Trophoblast cell (in vitro differentiated cells and primary cell): ENCODE results near the gene SRC.

Experiments used
- DNase-seq, 2 donors: peaks; one replicate each; pipeline ENCODE4 v3.0.0-alpha.2; 2016
- H2AFZ ChIP-seq: 2 replicates; pipeline ENCODE4 v1.6.1; 2013; ENCODE audit warnings: low read length, moderate library complexity, mild to moderate bottlenecking; ENCODE audit not compliant: insufficient read depth, poor library complexity
- H2AK5ac ChIP-seq: 2 replicates; pipeline ENCODE4 v1.6.1; 2013; ENCODE audit warnings: mild to moderate bottlenecking, low read length
- H2BK120ac ChIP-seq: 2 replicates; pipeline ENCODE4 v1.6.1; 2013; ENCODE audit warnings: low read length, mild to moderate bottlenecking, moderate library complexity; ENCODE audit not compliant: insufficient read depth, poor library complexity
- H2BK12ac ChIP-seq: 2 replicates; pipeline ENCODE4 v1.6.1; 2013; ENCODE audit warnings: mild to moderate bottlenecking, low read length, moderate library complexity
- H2BK5ac ChIP-seq: 2 replicates; pipeline ENCODE4 v1.6.1; 2013; ENCODE audit warnings: low read length, low read depth, moderate library complexity, mild to moderate bottlenecking; ENCODE audit not compliant: poor library complexity
- H3K14ac ChIP-seq: 2 replicates; pipeline ENCODE4 v1.6.1; 2013; ENCODE audit warnings: mild to moderate bottlenecking, low read length
- H3K18ac ChIP-seq: 2 replicates; pipeline ENCODE4 v1.6.1; 2013; ENCODE audit warnings: mild to moderate bottlenecking, low read length
- H3K23ac ChIP-seq: 2 replicates; pipeline ENCODE4 v1.6.1; 2013; ENCODE audit warnings: low read length
- H3K27ac ChIP-seq: 2 replicates; pipeline ENCODE4 v1.5.1; 2013; ENCODE audit warnings: low read depth, mild to moderate bottlenecking, inconsistent platforms, low read length, moderate library complexity
- H3K27me3 ChIP-seq: 2 replicates; pipeline ENCODE4 v1.6.1; 2013; ENCODE audit warnings: inconsistent platforms, mild to moderate bottlenecking, low read length, moderate library complexity; ENCODE audit not compliant: insufficient read depth
- H3K36me3 ChIP-seq, 2 experiments: 1 replicate in 1 of 2; 2 replicates in 1 of 2; pipeline ENCODE4 v1.6.1; 2013; ENCODE audit warnings: low read length in 2 of 2, mild to moderate bottlenecking in 2 of 2, moderate library complexity in 1 of 2; ENCODE audit not compliant: insufficient read depth in 2 of 2, control insufficient read depth in 1 of 2
- H3K4ac ChIP-seq: 2 replicates; pipeline ENCODE4 v1.6.1; 2013; ENCODE audit warnings: low read depth, mild to moderate bottlenecking, low read length, moderate library complexity
- H3K4me1 ChIP-seq, 2 experiments: 1 replicate in 1 of 2; 2 replicates in 1 of 2; pipeline ENCODE4 v1.6.1; 2013; ENCODE audit warnings: low read length in 2 of 2, mild to moderate bottlenecking in 2 of 2, moderate library complexity in 1 of 2; ENCODE audit not compliant: insufficient read depth in 2 of 2, control insufficient read depth in 1 of 2
- H3K4me2 ChIP-seq: 2 replicates; pipeline ENCODE4 v1.6.1; 2013; ENCODE audit warnings: inconsistent platforms, mild to moderate bottlenecking, low read length, moderate library complexity
- H3K4me3 ChIP-seq: 2 replicates; pipeline ENCODE4 v1.5.1; 2013; ENCODE audit warnings: mild to moderate bottlenecking, low read depth, low read length, inconsistent platforms
- H3K79me1 ChIP-seq: one replicate; pipeline ENCODE4 v1.6.1; 2013; ENCODE audit warnings: low read length
- H3K79me2 ChIP-seq: 2 replicates; pipeline ENCODE4 v1.6.1; 2013; ENCODE audit warnings: low read length, mild to moderate bottlenecking; ENCODE audit not compliant: control insufficient read depth, insufficient read depth, poor library complexity
- H3K9ac ChIP-seq: 2 replicates; pipeline ENCODE4 v1.6.1; 2013; ENCODE audit warnings: mild to moderate bottlenecking, low read length
- H3K9me3 ChIP-seq: 2 replicates; pipeline ENCODE4 v1.6.1; 2013; ENCODE audit warnings: low read depth, mild to moderate bottlenecking, control low read depth, inconsistent platforms, low read length; ENCODE audit not compliant: insufficient read depth
- H4K12ac ChIP-seq: 2 replicates; pipeline ENCODE4 v1.6.1; 2013; ENCODE audit warnings: low read depth, mild to moderate bottlenecking, low read length, moderate library complexity
- H4K8ac ChIP-seq: 2 replicates; pipeline ENCODE4 v1.6.1; 2013; ENCODE audit warnings: low read depth, mild to moderate bottlenecking, low read length, moderate library complexity
- H4K91ac ChIP-seq: one replicate; pipeline ENCODE4 v1.6.1; 2013; ENCODE audit warnings: low read depth, mild to moderate bottlenecking, low read length, moderate library complexity
- WGBS: extraction: QIAGEN DNeasy Blood & Tissue Kit; methylation state at CpG from one replicate; pipeline ENCODE4 v1.1.7; 2013; ENCODE audit warnings: missing lambda C conversion rate; ENCODE audit not compliant: insufficient read length, insufficient coverage; ENCODE audit errors: extremely low coverage; 5-methylcytosine and 5-hydroxymethylcytosine counted together

Gene SRC

DNA sequence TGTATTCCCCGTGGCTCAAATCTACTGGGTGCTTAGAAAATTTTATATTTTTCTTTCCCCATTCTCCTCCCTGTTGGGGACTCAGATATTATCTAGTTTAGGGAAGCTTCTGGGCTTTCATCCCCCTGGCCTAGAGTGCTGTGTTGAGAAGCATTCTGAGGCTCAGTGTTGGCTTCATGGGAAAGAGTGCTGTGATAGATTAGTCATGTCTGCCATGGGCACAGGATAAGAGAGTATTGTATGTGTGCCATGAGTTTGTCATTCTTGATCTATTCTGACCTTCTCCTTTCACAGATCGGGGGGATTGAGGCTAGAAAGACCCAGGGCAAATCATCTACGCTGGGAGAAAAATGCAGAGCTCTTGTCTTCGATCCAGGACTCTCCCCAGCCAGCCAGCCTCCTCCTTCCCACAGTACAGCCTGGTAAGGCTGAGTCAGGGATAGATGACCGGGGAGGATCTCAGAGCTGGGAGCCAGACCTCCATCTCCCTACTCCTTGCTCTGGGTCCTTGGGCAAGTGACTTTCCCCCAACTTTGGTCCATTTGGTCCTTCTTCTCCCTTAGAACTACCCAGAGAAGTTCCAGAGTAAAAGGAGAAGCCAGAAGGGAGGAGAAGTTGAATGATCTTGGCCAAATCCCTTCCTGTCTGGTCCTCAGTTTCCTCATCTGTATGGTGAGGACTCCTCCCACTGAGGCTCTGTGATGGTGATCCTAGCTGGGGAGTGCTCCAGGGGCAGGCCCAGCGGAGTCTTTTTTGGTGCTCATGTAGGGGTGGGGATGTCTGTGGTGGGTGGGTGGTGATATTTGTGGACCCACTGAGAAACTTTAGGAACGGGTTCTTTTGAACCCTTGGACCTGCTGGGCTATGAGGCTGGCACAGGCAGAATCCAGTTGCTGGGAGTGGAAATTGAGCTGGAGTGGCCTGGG lies 5.0 kb downstream of the SRC start:
- Histone ChIP-seq H3K4me2 (no peak overlapping the region), H3K36me3 (peaks cover 84 to 85% of the 10 kb centered on the region in 2 experiments), H3K9me3 (no peaks in the 10 kb centered on the region), H4K91ac (no peak overlapping the region), H2BK120ac (no peak overlapping the region), H3K9ac (no peak overlapping the region), H4K8ac (no peak overlapping the region), H3K4me1 (peaks cover 57 to 68% of the 10 kb centered on the region in 2 experiments), H3K27me3 (no peaks in the 10 kb centered on the region), H4K12ac (no peak overlapping the region), H3K23ac (no peak overlapping the region), H3K27ac (no peak overlapping the region), H3K4ac (peak overlapping the region; percentile 98), H2BK12ac (no peak overlapping the region), H3K79me2 (peaks cover 94% of the 10 kb centered on the region), H2AK5ac (no peak overlapping the region), H3K14ac (no peak overlapping the region), H2AFZ (no peak overlapping the region), H3K79me1 (peaks cover 34% of the 10 kb centered on the region), H3K18ac (no peak overlapping the region), H3K4me3 (no peak overlapping the region), H2BK5ac (no peak overlapping the region)
- no peak for DNase-seq
- no CpG with 5 or more reads among the region's 7 CpGs for WGBS

DNA sequence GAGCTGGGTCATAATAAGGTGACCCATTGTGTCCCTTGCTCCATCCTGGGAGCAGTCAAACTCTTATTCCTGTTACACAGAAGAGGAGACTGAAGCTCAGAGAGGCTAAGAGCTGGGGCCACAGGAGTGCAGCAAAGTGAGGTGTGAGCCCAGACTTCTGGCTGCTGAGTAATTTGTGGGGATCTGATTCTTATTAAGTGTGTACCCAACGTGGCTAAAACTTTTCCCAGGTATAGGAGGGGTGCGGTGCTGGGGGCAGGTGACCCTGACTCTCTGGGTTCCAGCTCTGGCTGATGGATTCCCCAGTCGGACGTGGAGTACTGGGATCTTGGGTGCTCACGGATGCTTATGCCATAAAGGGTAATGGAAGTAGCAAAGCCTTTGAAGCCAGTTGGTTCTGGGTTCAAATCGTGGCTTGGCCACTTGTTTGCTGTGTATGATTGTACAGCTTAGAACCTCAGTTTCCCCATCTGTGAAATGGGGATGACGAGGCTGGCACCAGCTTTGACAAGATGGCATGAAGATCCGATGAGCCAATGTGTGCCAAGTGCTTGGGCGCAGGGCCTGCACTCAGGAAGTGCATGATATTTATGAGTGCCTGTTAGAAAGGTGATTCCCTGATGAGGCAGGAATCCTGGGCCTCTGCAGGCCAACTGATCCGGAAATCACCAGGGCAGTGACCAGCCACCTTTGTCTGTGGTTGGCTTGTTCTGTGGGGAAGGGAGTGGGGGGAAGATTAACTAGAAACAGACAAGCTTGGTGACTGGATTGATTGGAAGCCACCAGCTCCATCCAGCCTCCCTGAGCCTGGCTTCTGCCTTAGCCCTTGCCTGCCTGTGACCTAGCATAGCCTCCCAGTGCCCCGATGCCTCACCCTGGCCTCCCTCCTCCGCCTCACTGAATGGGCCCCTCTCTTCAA lies 6.0 kb downstream of the SRC start:
- H3K18ac ChIP-seq, result no peak overlapping the region
- no peak overlapping the region for H3K4me3 ChIP-seq
- no peak overlapping the region for H2BK12ac ChIP-seq
- no peak overlapping the region for H4K91ac ChIP-seq
- no peaks in the 10 kb centered on the region for H3K9me3 ChIP-seq
- H3K23ac ChIP-seq, result no peak overlapping the region
- H3K79me1 ChIP-seq, result peaks cover 29% of the 10 kb centered on the region
- H3K14ac ChIP-seq, result no peak overlapping the region
- no CpG with 5 or more reads among the region's 12 CpGs for WGBS
- no peak overlapping the region for H3K9ac ChIP-seq
- H3K4ac ChIP-seq, result peak overlapping the region; percentile 98
- peaks cover 98% of the 10 kb centered on the region for H3K79me2 ChIP-seq
- no peak overlapping the region for H4K12ac ChIP-seq
- no peak for DNase-seq
- no peak overlapping the region for H2BK5ac ChIP-seq
- no peak overlapping the region for H2AFZ ChIP-seq
- H3K36me3 ChIP-seq, result peaks cover 93 to 96% of the 10 kb centered on the region in 2 experiments
- H3K27ac ChIP-seq, result no peak overlapping the region
- peaks cover 67 to 77% of the 10 kb centered on the region in 2 experiments for H3K4me1 ChIP-seq
- H3K27me3 ChIP-seq, result no peaks in the 10 kb centered on the region
- no peak overlapping the region for H3K4me2 ChIP-seq
- no peak overlapping the region for H2BK120ac ChIP-seq
- no peak overlapping the region for H2AK5ac ChIP-seq
- no peak overlapping the region for H4K8ac ChIP-seq

DNA sequence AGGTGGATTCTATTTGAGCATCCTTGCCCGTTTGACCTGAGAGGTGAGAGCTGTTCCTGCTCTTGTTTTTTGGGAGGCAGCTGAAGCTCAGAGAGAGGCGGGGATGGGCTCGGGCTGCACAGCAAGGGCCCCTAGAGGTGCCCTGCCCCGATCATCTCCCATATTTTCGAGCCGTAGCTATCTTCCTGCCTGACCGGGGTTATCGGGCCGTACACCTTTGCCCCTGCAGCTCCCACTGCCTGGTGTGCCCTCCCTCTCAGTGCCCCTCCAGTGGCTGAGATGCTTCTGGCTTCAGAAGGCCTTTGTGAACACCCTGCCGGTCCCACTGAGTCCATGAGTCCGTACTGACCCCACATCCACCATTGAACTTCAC lies 6.7 kb downstream of the SRC start:
- Histone ChIP-seq H3K9me3 (no peaks in the 10 kb centered on the region), H3K27me3 (no peaks in the 10 kb centered on the region), H3K27ac (no peak overlapping the region), H3K4ac (peak overlapping the region; percentile 98), H2BK12ac (no peak overlapping the region), H3K18ac (no peak overlapping the region), H3K36me3 (peaks cover 93 to 96% of the 10 kb centered on the region in 2 experiments), H3K4me3 (no peak overlapping the region), H3K79me1 (peaks cover 24% of the 10 kb centered on the region), H2BK120ac (no peak overlapping the region), H3K23ac (no peak overlapping the region), H3K4me1 (peaks cover 69 to 75% of the 10 kb centered on the region in 2 experiments), H4K12ac (no peak overlapping the region), H2AFZ (no peak overlapping the region), H3K4me2 (no peak overlapping the region), H3K14ac (no peak overlapping the region), H3K79me2 (peaks cover 98% of the 10 kb centered on the region), H2BK5ac (no peak overlapping the region), H4K91ac (no peak overlapping the region), H4K8ac (no peak overlapping the region), H3K9ac (no peak overlapping the region), H2AK5ac (no peak overlapping the region)
- DNase-seq, result no peak
- WGBS, result no CpG with 5 or more reads among the region's 11 CpGs

DNA sequence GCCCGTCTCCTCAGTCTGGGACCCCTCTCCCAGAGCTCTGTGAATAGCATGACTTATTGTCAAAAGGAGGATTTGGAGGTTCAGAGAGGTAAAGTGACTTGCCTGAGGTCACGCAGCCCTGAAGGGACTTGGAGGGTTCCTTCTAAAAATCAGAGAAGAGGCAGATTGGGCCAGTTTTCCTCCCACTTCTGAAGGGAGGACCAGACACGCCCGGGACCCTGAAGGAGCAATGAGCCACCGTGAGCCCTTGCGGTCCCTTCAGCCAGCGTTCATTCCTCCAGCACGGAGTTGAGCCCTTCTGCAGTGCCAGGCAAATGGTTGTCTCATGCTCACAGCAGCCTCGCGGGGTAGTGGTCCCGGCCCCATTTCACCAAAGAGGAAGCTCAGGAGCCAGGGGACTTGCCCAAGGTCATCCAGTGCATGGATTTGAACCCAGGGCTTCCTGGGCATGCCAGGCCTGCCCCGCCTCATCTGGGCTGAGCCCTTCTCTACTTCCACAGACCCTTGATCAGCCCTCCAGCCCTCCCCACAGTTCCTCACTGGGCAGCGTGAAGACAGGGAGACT lies 7.4 kb downstream of the SRC start:
- Histone ChIP-seq H2BK5ac (no peak overlapping the region), H2AFZ (no peak overlapping the region), H4K91ac (no peak overlapping the region), H3K18ac (no peak overlapping the region), H3K4me3 (no peak overlapping the region), H3K27ac (no peak overlapping the region), H3K79me1 (peaks cover 18% of the 10 kb centered on the region), H3K79me2 (peaks cover 98% of the 10 kb centered on the region), H4K12ac (no peak overlapping the region), H3K4me1 (peaks cover 66 to 75% of the 10 kb centered on the region in 2 experiments), H3K27me3 (no peaks in the 10 kb centered on the region), H3K4ac (peak overlapping the region; percentile 98), H2BK12ac (no peak overlapping the region), H4K8ac (no peak overlapping the region), H3K9ac (no peak overlapping the region), H3K9me3 (no peaks in the 10 kb centered on the region), H2BK120ac (no peak overlapping the region), H2AK5ac (no peak overlapping the region), H3K4me2 (no peak overlapping the region), H3K36me3 (peaks cover 94 to 96% of the 10 kb centered on the region in 2 experiments), H3K23ac (no peak overlapping the region), H3K14ac (no peak overlapping the region)
- no CpG with 5 or more reads among the region's 13 CpGs for WGBS
- no peak for DNase-seq
